HUES64 (cell line): ENCODE results near the gene PDE11A.

Experiments
- H3K27ac ChIP-seq: 2 replicates; pipeline ENCODE4 v1.7.0; 2013; ENCODE audit warnings: low read depth, low read length, inconsistent platforms
- H3K27me3 ChIP-seq: 2 replicates; pipeline ENCODE4 v1.6.1; 2013; ENCODE audit warnings: mild to moderate bottlenecking, low read length; ENCODE audit not compliant: insufficient read depth
- H3K36me3 ChIP-seq: 2 replicates; pipeline ENCODE4 v1.6.1; 2013; ENCODE audit warnings: mild to moderate bottlenecking, low read length; ENCODE audit not compliant: insufficient read depth
- H3K4me1 ChIP-seq: 2 replicates; pipeline ENCODE4 v1.6.1; 2013; ENCODE audit warnings: mild to moderate bottlenecking, low read length, moderate library complexity; ENCODE audit not compliant: insufficient read depth
- H3K4me3 ChIP-seq: 2 replicates; pipeline ENCODE4 v1.5.1; 2013; ENCODE audit warnings: mild to moderate bottlenecking, low read length, moderate library complexity
- H3K9ac ChIP-seq: 2 replicates; pipeline ENCODE4 v1.6.1; 2013; ENCODE audit warnings: mild to moderate bottlenecking, low read depth, low read length
- H3K9me3 ChIP-seq: 2 replicates; pipeline ENCODE4 v1.6.1; 2013; ENCODE audit warnings: low read depth, low read length; ENCODE audit not compliant: insufficient read depth
- WGBS: fragments of 150-250, 120-280 bp; methylation state at CpG from one replicate; pipeline ENCODE4 v1.1.7; 2013; ENCODE audit warnings: missing lambda C conversion rate; 5-methylcytosine and 5-hydroxymethylcytosine counted together

The PDE11A gene

DNA sequence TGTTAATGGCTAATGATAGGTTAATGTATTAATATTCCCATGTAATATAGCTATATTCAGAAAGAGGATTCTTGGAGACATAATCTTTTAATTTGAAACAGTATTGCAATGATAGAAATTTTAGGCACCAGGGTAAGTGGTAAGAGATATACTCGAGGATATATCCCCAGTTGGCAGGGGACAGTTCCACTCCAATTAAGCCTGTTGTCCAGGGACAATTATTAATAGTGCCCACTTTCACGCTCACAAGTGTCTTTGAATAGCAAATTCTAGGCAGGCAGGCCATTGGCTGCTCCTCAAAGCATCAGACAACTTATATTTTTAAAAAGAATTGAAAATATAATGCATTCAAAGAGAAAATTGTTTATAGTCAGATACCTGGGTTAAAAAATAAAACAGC, 190.7 kb downstream of the PDE11A start:
- Histone ChIP-seq H3K4me3 (no peak overlapping the region), H3K9ac (no peak overlapping the region), H3K4me1 (no peaks in the 10 kb centered on the region), H3K27ac (no peak overlapping the region), H3K36me3 (no peaks in the 10 kb centered on the region), H3K27me3 (no peaks in the 10 kb centered on the region), H3K9me3 (no peaks in the 10 kb centered on the region)
- WGBS: 84% methylated on average over 2 of the region's 2 CpGs

DNA sequence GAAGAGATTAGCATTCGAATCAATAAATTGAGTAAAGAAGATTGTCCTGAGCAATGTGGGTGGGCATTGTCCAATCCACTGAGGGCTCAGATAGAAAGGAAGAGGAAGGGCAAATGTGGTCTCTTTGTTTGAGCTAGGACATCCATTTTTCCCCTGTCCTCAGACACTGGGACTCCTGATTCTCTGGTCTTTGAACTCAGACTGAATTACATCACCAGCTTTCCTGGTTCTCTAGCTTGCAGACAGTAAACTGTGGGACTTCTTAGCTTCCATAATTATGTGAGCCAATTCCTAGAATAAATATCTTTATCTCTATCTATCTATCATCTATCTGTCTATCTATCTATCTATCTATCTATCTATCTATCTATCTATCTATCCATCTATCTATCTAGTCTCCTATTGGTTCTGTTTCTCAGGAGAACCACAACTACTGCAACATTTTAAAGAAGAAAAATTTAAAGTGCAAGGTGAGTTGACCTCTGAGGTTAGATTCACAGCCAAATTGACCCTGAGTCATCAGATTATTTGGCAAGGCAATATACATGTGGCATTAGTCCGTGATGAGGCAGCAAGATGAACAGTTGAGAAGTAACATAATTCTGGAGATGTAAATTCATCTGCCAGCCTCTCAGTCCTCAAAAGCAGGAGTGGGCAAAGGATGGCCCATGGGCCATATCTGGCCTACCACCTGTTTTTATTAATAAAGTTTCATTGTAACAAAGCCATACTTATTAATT, 191.4 kb downstream of the PDE11A start:
- 91% methylated on average over 2 of the region's 2 CpGs for WGBS
- Histone ChIP-seq H3K4me3 (no peak overlapping the region), H3K27ac (no peak overlapping the region), H3K9me3 (no peaks in the 10 kb centered on the region), H3K27me3 (no peaks in the 10 kb centered on the region), H3K36me3 (no peaks in the 10 kb centered on the region), H3K4me1 (no peaks in the 10 kb centered on the region), H3K9ac (no peak overlapping the region)

DNA sequence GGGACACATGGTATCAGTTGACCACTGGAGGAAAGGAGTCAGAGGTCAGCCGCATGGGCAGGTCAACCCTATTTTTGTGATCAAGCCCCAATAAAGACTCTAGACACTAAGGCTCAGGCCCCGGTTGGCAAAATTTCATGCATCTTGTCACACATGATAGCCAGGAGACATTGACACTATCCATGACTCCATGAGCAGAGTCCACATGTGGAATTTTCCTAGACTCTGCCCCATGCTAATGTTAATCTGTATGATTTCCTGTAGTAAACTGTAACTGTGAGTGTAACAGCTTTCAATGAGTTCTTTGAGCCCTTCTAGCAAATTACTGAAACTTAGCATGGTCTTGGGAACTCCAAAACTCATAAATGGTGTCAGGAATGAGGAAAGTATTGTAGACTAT, 192.3 kb downstream of the PDE11A start:
- WGBS: 97% methylated on average over 2 of the region's 2 CpGs
- Histone ChIP-seq H3K36me3 (no peaks in the 10 kb centered on the region), H3K27me3 (no peaks in the 10 kb centered on the region), H3K4me3 (no peak overlapping the region), H3K27ac (no peak overlapping the region), H3K9ac (no peak overlapping the region), H3K4me1 (no peaks in the 10 kb centered on the region), H3K9me3 (no peaks in the 10 kb centered on the region)

DNA sequence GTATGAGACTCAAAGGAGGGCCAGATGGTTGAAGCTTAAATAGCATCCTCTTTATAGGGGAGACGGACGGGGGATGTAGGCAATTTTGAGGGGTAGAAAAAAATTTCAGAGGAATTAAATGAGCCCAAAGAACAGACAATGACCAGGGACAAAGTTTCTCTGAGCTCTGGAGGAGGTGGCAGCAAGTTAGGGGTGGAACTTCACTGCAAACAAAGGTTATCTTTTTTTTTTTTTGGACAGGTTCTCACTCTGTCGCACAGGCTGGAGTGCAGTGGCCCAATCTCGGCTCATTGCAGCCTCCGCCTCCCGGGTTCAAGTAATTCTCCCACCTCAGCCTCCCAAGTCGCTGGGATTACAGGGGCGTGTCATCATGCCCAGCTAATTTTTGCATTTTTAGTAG, 195.6 kb downstream of the PDE11A start:
- Histone ChIP-seq H3K4me1 (no peaks in the 10 kb centered on the region), H3K27ac (no peak overlapping the region), H3K4me3 (no peak overlapping the region), H3K36me3 (no peaks in the 10 kb centered on the region), H3K9ac (no peak overlapping the region), H3K27me3 (no peaks in the 10 kb centered on the region), H3K9me3 (no peaks in the 10 kb centered on the region)
- WGBS: 95% methylated on average over 8 of the region's 8 CpGs

DNA sequence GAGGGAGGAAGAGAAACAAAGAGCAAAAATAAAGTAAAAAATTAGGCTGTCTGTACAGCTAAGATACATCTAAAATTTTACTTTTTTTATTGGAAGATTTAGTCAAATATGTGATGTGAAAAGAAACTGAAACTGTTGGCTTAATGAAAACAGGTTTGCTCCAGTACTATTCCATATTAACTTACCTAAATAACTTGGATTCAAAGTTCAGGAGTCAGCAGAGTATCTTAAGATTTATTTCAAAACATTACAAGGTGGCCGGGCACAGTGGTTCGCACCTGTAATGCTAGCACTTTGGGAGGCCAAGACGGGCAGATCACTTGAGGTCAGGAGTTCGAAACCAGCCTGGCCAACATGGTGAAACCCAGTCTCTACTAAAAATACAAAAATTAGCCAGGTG, 197.9 kb downstream of the PDE11A start:
- Histone ChIP-seq H3K4me3 (no peak overlapping the region), H3K27ac (no peak overlapping the region), H3K9me3 (no peaks in the 10 kb centered on the region), H3K36me3 (no peaks in the 10 kb centered on the region), H3K9ac (no peak overlapping the region), H3K4me1 (no peaks in the 10 kb centered on the region), H3K27me3 (no peaks in the 10 kb centered on the region)
- WGBS: 96% methylated on average over 4 of the region's 4 CpGs

DNA sequence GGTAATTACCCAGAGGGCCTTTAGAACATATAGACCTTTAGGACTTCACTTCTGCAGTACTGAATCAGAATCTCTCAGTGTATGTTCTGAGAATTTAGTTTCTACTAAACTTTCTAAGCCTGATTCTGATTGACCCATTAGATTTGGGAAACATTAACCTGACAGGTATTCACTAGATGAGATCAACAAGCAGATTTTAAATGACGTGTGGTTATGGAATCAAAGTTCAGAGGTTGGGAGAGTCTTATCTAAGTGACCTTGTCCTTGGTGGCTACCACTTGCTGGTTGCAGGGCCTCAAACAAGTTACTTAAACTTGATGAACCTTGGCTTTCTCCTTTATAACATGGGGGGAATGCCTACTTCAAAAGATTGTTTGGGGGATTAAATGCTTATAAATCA, 198.7 kb downstream of the PDE11A start:
- Histone ChIP-seq H3K4me3 (no peak overlapping the region), H3K9ac (no peak overlapping the region), H3K36me3 (no peaks in the 10 kb centered on the region), H3K9me3 (no peaks in the 10 kb centered on the region), H3K27ac (no peak overlapping the region), H3K27me3 (no peaks in the 10 kb centered on the region), H3K4me1 (no peaks in the 10 kb centered on the region)
- WGBS: 87% methylated on average over 1 of the region's 1 CpG

DNA sequence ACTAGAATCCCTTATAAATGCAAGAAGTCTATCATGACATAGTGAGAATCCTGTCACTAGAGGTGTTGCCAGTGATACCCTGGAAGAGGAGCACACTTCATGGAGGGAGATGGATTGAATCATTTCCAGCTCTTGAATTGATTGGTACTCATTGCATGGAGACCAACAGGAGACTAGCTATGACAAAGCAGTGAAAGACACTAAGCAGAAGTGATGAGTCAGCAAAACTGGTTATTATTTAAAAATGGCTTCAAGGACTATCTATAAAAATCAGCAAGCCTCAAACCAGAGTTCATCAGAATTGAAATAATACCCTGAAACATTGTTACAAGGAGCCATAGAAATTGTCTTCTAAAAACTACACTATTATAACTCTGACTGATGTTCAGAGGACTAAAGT, 200.3 kb downstream of the PDE11A start:
- Histone ChIP-seq H3K27ac (no peak overlapping the region), H3K4me3 (no peak overlapping the region), H3K9me3 (no peaks in the 10 kb centered on the region), H3K9ac (no peak overlapping the region), H3K36me3 (no peaks in the 10 kb centered on the region), H3K27me3 (no peaks in the 10 kb centered on the region), H3K4me1 (no peaks in the 10 kb centered on the region)

DNA sequence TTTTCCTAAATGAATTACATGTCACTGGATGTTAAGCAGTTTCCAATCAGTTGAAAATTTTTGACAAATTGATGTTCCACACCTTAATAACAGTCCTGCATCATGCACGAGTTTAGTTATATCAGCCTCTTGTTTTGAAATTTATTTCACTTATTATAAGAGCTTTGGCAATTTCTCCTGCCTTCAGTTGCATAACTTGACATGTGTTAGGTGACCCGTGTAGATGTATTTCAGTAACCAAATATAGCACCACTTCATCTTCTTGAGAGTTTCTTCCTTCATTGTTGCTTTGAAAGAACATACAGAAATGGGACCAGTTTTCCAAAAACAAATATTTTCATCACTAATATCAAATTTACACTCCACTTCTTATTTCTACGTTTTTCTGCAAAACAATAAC, 202.7 kb downstream of the PDE11A start:
- Histone ChIP-seq H3K27ac (no peak overlapping the region), H3K4me3 (no peak overlapping the region), H3K27me3 (no peaks in the 10 kb centered on the region), H3K36me3 (no peaks in the 10 kb centered on the region), H3K4me1 (no peaks in the 10 kb centered on the region), H3K9me3 (no peaks in the 10 kb centered on the region), H3K9ac (no peak overlapping the region)
- whole genome bisulfite sequencing: 89% methylated on average over 3 of the region's 3 CpGs

DNA sequence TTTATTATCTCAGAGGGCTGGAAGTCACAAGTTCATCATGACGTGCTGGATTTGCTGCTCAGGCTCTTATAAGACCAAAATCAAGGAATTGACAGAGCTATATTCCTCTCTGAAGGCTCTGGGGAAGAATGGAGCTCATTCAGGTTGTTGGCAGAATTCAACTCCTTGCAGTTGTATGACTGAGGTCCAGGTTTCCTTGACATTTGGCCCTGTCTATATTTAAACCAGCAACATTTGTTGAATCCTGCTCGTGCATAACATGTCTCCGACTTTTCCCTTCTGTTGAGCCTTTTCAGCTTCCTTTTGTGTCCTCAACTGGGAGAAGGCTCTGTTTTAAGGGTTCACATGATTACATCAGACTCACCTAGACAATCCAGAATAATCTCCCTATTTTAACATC, 203.4 kb downstream of the PDE11A start:
- Histone ChIP-seq H3K36me3 (no peaks in the 10 kb centered on the region), H3K4me1 (no peaks in the 10 kb centered on the region), H3K4me3 (no peak overlapping the region), H3K9ac (no peak overlapping the region), H3K27ac (no peak overlapping the region), H3K27me3 (no peaks in the 10 kb centered on the region), H3K9me3 (no peaks in the 10 kb centered on the region)
- 94% methylated on average over 3 of the region's 3 CpGs for WGBS

DNA sequence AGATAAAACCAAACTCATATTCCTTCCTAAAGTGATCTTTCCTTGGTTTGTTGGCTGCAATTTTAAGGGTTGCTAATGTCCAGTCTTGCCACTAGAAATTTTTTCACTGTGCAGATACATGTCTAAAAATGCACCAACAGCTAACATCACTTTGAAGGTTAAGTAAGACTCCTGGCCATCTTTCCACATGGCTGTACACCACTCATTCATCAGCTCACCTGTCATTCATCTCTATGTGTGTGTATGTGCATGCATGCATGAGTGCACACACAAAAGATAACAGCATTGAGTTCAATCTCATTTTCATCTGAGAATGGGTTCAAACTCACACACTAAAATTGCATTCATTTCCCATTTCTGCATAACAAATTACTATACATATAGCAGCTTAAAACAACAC, 203.8 kb downstream of the PDE11A start:
- H3K9ac ChIP-seq: no peak overlapping the region
- no peaks in the 10 kb centered on the region for H3K9me3 ChIP-seq
- H3K4me3 ChIP-seq: no peak overlapping the region
- H3K36me3 ChIP-seq: no peaks in the 10 kb centered on the region
- no peak overlapping the region for H3K27ac ChIP-seq
- no peaks in the 10 kb centered on the region for H3K27me3 ChIP-seq
- no peaks in the 10 kb centered on the region for H3K4me1 ChIP-seq

DNA sequence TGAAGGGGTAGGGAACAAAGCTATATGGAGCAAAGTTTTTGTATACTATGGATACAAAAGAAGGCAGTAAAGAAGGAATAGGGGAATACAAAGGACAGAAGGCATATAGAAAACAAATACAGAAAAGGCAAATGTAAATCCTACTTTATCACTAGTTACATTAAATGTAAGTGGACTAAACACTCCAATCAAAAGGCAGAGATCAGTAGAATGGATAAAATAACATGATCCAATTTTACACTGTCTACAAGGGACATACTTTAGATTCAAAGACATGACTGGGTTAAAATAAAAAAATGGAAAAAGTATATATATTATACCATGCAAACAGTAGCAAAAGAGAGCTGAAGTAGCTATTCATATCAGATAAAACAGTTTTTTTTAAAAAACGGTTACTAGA, 215.0 kb downstream of the PDE11A start:
- no peak overlapping the region for H3K4me3 ChIP-seq
- peaks cover 7% of the 10 kb centered on the region; the same call in 1 of the 2 replicates for H3K4me1 ChIP-seq
- WGBS: no CpG with 5 or more reads among the region's 1 CpG
- H3K9me3 ChIP-seq: peaks cover 7% of the 10 kb centered on the region
- no peak overlapping the region for H3K9ac ChIP-seq
- no peak overlapping the region for H3K27ac ChIP-seq
- H3K36me3 ChIP-seq: no peaks in the 10 kb centered on the region
- H3K27me3 ChIP-seq: peaks cover 12% of the 10 kb centered on the region; the same call in 1 of the 2 replicates

DNA sequence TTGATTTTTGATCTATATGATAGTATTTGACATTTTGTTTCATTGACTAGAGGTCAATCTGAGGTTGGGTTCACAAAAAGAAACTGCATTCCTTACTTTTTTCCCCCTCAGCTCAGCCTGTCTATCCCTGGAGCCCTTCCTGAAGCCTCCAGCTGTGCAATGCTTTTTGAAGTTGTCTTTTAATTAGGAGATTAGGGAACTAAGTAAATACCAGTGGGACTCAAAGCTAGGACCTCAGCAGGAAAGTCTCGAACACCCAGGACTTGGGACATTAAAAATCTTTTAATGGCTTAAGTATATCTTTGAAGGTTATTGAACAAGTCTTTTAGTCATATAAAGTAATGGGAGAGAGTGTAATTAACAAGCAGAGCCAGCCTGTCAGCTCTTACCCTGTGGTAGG, 220.2 kb downstream of the PDE11A start:
- 16% methylated on average over 1 of the region's 1 CpG for WGBS
- H3K9me3 ChIP-seq: peaks cover 4% of the 10 kb centered on the region
- no peaks in the 10 kb centered on the region for H3K36me3 ChIP-seq
- H3K4me3 ChIP-seq: no peak overlapping the region
- no peak overlapping the region for H3K9ac ChIP-seq
- H3K27ac ChIP-seq: no peak overlapping the region
- H3K27me3 ChIP-seq: peaks cover 12% of the 10 kb centered on the region; the same call in 1 of the 2 replicates
- peaks cover 8% of the 10 kb centered on the region; the same call in 1 of the 2 replicates for H3K4me1 ChIP-seq
